Globus pallidus (tissue), 1 donor: ENCODE results near the gene RGS7BP.

ENCODE experiments used
- DNase-seq: peaks from one replicate; pipeline ENCODE4 v3.0.0-alpha.2; 2015; ENCODE audit warnings: low spot score

Gene RGS7BP

DNA sequence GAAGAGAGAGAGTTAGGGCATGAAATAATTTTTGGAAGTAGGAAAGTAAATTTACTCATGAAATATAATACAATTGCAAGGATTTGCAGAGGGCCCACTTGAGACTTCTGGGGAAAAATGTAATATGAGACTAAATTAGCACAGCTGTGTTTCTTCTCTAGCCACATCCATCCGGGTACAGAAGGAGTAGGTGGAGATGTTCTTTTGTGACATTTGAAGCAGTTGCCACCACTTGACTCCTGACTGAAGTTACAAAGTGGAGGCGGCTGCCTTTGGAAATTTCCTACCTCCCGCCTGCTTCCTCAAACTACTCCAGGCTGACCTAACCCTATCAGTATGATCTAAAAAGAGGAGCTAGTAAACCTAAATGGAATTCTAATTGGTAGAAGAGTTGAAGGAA is 126.4 kb downstream of the RGS7BP start:
- no peak for DNase-seq

DNA sequence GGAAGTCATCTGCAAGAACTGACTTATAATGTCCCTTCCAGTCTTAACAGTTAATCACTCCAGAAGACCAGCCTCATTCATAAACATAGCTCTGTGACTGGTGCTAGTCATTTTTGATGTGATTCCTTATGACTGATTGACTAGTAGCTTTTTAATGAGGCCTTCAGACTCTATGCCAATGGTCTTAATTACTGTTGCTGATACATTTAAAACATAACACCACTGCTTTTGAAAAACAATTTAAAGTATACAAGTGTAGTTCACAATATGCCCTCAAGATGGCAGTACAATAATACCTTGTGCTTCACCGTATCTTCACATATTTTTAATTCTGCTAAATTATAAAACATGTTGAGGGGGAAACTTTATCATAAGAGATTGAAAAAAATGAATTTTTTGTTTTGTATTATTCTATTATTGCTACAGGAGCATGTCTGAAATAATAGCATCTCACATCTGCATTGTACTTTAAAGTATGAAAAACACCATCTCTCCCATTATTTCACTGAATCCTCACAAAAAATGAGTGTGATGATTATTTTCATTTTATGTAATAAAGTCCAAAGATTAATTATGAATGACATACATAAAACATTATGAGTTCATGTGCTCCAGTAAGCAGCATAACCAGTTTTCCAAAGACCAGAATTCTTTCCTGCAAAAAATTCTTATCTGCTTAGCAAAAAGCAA is 129.3 kb downstream of the RGS7BP start:
- DNase-seq: peak; percentile 7

DNA sequence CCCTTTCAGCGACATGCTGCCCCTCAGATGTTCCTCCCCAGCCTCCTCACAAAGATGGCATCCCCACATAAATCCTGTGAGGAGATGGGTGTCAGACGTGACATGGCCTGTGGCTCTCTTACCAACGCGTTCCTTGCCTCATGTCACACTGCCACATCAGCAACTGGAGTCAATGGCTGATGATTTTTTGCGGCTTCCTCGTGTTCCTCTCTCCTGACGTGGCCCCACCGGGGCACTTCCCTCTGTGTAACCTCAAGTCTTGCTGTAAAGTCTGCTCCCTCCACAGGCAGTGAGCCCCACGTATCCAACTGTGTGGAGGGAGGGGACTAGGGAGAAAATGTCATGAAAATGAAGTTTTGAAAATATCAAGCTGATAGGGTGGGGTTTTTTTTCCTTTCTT is 131.3 kb downstream of the RGS7BP start:
- DNase-seq: no peak

DNA sequence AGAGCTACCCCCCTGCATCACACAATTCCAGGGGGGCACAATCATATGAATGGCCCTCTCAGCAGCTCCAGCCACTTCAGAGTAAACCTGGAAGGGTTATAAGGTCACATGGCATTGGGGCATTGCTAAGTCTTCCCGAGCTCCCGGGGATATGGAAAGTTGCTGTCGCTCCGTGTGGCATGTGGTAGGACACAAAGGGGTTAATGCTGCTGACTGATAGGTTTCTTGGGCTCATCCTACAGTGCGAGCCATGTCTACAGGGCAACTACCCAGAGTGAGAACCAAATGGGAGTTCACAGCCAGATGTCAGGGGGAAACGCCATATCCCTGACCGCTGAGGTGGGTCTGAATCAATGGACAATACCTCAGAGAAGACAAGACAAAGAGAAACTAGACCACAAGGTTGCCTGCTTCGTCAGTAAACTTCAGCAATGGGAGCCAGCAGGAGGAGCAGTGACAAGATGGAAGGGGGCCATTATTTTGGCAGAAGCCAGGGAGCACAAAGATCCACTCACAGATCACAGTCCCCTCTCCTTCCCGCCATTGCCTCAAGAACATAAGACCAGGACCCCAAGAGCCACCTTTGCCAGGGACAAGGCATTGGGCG is 132.1 kb downstream of the RGS7BP start:
- no peak for DNase-seq

DNA sequence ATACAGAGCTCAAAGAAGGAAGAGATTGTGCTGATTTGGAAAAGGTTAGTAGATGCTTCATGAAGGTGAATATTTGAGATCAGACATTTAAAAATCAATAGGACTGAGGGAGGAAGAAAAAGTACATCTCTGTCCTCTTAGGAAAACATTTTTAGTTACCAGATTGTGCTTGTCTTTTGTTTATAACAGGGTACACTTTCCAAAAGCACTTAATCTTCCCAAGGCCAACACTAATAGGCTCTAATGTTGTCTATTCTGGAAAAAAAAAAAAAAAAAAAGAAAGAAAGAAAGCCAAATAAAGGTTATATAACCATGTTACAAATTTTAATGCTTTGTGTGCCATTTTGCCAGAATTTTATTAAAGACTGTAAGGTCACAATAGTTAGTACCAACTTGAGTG is 139.0 kb downstream of the RGS7BP start:
- no peak for DNase-seq

DNA sequence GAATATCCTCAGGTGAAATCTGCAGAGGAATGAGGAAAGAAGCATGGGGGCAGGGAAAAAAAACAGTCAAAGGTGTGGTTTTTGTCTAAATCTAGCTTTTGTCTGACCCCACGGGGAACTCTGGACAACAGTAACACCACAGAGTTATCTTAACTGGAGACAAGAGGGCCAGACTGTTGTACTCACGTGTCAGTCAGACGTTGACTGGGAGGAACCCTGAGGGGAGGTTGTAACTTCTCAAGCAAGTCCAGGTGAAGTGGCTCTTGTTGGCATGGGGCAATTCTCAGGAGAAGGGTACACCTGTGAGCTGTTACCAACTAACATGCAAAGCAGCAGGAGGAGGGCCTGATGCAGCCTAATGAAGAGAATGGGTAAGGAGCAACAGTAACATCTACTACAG is 140.4 kb downstream of the RGS7BP start:
- DNase-seq: no peak

DNA sequence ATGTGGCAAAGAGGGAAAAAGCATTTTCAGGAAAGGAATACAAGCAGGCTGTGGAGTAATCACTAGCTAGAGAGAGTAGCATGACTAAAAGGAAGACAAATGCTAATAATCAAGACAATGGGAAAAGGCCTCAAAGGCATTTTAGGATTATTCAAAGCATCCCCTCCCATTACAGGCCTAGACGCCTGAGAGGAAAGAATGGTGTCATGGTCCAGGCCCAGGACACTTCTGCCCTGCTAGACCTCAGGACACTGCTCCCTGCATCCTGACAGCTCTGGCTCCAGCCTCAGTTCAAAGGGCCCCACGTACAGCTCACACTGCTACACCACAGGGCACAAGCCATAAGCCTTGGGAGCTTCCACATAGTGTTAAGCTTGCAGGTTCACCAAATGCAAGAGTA is 143.7 kb downstream of the RGS7BP start:
- DNase-seq: no peak

DNA sequence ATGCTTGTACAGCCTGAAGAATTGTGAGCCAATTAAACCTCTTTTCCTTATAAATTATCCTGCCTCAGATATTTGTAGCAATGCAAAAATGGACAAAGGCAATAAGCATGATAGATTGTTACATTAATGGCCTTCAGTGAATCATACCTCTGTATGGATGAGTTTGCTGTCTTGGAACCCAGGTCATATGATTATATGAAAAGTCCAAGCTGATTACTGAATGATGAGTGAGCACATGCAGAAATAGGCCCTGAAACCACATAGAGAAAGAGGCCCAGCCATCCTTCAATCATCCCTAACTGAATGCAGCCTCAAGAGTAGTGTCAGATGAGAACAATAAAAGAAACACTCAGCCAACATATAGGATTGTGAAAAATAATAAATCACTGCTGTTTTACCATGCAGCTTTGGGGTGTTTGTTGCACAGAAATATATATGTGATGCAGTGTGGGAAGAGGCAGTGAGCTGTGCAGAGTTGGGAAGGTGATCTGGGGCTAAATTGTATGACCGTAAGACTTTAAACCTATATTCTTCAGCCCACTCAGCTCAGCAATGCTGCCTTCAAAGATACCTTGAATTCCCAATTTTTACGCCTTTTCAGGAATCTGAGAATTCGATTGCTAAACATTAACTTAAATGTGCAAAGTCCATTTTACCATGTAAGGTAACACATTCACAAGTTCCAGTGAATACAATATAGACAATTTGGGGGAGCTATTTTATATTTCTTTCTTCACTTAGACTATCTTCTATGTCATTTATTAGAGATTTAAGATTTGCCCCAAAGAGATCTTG is 148.1 kb downstream of the RGS7BP start:
- no peak for DNase-seq

DNA sequence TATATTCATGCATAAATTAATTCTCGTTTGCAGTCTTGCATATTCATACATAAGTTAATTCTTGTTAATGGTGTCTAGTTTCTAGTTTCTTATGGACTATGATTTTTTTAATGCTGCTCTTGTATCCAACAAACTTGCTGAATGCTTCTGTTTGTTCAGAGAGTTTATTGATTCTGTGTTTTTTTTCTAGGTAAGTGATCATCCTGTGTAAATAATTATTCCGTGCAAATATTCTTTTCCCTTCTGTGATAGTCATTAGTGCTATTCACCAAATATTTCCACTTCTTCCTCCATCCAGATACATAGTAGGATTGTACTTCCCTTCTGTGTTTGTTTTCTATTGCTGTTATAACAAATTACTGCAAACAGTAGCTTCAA is 148.7 kb downstream of the RGS7BP start:
- DNase-seq: no peak

DNA sequence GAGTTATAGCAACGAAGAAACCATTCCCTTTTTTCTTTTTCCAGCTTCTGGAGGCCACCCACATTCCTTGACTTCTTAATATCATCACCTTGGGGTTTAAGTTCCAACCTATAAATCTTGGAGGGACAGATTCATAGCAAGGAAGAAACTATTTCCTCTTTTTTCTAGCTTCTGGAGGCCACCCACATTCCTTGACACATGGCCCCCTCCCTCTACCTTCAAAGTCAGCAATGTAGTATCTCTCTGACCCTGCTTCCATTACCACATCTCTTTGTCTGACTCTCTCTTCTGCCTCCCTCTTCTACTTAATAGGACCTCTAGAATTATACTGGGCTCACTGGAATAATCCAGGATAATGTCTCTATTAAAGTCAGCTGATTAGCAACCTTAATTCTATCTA is 149.8 kb downstream of the RGS7BP start:
- no peak for DNase-seq

DNA sequence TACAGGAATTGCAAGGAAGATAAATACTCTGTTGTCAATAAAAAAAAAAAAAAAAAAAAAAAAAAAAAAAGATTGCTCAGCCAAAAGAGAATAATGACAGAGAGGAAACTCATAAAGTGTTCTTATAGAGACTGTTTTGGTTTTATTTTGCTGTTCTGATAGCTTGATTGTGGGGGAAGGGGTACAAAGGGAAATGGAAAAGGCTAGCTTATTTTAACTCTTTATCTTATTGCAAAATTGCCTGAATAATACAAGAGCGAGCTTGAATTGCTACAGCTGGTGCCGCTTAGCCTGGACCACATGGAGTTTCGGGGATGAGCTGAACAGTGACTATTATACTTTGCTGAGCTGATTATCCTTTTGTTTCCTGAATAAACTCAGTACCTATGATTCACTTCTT is 153.5 kb downstream of the RGS7BP start:
- no peak for DNase-seq
